SW 1271 (cell line): ENCODE measurements around the gene IL6ST.
"Not testable (repeated sequence)": the region's sequence is repeated elsewhere in the genome, so short reads cannot be mapped to it uniquely, and the experiment has no call there.

Source experiments
- DNase-seq, 2 experiments: peaks; one replicate each; lab custom pipeline; 2025; lab: John Stamatoyannopoulos, UW

Gene IL6ST

DNA sequence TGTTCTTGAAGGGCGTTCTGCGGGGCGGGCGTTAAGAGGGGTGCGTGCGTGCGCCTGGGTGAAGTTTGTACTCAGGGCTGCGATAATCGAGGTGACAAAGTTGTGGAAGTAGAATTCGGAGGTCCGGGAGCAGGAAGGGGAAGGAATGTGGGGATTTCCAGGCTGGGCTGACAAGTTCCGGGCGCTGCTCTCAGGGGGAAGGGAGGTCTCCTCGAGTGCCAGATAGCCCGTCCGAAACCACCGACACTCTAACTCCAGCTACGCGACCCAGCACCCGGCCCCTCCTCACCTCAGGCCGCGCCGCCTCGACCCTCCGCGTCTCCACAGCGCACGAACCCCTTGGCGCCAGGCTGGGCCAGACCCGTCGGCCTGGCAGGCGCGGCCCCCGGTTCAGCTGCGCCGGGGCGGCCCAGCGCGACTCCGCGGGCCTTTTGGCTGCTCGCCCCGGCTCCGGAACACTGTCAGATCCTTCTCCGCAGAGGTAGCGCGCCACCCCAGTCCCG is at the start of gene IL6ST:
IL6ST (minus strand) TSS at position 469 of the 503 bp plus-strand sequence. CDS start 18,685 bp downstream, outside the sequence.
- peak; percentile 65 to 83 for DNase-seq

DNA sequence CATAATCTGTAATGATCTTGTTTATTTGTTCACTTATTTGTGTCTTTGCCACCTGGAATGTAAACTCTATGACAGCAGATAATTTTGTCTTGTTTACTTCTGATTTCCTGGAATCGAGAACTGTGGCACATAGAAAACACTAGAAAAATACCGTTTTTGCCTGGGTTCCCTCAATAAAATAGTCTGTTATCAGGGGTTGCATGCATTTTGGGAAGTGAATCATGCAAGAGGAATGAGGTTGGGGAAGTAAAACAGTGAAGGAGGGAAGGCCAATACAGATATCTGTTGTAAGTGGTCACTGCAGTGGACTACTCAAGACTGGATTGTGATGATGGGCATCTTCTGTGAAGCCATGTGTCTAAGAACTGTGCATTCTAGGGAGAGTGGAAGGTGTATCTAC is 45.2 kb upstream of the IL6ST start:
- DNase-seq = no peak

DNA sequence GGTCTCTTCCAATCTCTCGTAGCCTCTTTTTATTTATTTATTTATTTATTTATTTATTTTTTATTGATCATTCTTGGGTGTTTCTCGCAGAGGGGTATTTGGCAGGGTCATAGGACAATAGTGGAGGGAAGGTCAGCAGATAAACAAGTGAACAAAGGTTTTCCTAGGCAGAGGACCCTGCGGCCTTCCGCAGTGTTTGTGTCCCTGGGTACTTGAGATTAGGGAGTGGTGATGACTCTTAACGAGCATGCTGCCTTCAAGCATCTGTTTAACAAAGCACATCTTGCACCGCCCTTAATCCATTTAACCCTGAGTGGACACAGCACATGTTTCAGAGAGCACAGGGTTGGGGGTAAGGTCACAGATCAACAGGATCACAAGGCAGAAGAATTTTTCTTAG is 43.4 kb upstream of the IL6ST start:
- DNase-seq = not testable (repeated sequence)

DNA sequence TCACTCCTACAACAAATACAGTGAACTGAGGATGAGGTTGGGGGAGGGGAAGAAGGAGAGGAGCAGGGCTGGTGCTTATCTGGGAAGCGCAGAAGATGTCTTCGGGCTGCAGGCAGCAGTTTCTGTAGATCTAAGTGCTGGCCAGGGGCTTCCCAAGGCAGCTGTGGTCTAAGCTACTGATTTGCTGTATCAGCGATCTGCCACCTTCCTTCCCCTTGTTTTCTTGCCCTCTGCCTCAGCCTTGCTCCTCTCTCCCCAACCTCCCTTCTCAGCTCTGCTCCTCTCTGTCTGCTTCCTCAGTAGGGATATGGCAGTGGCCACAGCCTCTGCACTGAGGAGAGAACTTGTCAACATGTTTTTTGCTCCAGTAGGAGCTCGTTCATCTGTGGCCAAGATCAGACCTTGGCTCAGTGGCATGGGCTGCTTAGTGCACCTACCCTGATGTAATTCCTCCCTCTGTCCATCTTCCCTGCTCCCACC is 42.8 kb upstream of the IL6ST start:
- no peak for DNase-seq

DNA sequence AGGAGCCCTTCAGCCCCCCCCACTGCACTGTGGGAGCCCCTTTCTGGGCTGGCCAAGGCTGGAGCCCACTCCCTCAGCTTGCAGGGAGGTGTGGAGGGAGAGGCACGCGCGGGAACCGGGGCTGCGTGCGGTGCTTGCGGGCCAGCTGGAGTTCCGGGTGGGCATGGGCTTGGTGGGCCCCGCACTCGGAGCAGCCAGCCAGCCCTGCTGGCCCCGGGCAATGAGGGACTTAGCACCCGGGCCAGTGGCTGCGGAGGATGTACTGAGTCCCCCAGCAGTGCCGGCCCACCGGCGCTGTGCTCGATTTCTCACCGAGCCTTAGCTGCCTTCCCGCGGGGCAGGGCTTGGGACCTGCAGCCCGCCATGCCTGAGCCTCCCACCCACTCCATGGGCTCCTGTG is 40.6 kb upstream of the IL6ST start:
- not testable (repeated sequence) for DNase-seq

DNA sequence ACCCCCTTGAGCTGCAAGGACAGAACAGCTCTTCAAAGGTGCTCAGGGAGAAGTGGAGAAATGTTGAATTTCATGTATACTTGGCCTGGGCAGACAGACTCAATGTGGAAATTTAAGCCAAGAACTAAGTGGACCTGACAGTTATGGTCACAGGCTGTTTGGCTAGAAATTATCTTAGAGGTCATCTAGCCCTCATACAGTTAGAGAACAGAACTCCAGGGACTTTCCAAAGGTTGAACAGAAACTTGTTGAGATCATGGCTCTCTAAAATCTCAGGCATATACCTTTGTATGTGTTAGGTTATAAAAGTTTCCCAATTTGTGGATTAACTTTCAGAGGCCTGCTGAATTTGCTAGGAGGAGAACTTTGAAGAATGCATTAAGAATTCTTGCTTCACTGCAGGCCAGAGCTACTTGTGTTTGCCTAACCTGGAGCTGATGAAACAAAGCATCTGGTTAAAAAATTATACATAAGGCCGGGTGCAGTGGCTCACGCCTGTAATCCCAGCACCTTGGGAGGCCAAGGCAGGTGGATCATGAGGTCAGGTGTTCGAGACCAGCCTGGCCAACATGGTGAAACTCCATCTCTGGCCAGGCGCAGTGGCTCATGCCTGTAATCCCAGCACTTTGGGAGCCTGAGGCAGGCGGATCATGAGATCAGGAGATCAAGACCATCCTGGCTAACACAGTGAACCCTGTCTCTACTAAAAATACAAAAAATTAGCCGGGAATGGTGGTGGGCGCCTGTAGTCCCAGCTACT is 35.3 kb upstream of the IL6ST start:
- not testable (repeated sequence) for DNase-seq

DNA sequence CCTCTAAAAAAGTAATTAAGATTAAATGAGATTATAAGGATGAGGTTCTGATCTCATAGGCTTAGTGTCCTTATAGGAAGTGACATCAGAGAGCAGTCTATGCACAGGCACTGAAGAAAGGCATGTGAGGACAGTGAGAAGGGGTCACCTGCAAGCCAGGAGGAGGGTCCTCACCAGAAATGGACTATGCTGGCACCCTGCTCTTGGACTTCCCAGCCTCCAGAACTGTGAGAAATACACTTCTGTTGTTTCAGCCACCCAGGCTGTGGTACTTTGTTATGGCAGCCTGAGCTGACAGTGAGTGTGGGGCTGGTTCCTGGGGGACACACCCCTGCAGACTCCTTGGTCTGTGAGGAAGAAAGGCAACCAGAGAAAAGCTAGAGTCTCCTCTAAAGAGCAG is 34.7 kb upstream of the IL6ST start:
- no peak for DNase-seq

DNA sequence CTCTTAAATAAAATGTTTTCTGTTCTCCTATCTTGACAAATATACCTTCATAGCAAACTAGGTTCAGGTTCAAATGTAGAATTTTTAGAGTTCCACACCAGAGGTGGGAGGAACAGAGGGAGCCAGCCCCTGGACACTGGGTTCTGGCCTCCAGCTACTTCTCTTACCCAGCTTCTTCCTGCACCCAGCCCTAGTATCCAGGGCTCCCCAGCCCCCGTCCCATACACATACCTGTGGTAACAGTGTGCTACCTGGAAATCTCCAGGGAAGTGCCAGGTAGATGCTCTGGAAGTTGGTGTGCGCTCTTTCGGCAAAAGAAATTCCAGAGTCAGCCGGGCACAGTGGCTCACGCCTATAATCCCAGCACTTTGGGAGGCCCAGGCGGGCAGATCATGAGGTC is 33.9 kb upstream of the IL6ST start:
- no peak for DNase-seq

DNA sequence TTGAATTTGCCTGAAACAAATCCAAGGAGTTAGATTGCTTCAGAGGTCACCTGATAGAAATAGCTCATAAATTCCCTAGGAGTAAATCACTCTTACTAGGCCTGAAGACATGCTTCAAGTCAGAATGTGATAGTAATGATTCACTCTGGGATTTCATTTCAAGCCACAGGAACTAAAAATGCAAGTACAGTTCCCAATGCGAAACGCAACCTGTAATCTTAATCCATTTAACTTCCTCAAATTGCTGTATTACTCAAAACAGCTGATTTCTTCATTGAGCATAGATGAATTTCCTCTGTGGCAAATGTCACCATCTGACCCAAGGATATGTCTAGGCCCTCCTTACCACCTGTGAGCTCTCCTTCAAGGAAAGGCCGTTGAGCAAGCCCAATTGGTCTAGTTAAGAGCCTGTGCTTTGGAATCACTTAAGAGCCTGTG is 32.1 kb upstream of the IL6ST start:
- DNase-seq = peak; percentile 44 to 48

DNA sequence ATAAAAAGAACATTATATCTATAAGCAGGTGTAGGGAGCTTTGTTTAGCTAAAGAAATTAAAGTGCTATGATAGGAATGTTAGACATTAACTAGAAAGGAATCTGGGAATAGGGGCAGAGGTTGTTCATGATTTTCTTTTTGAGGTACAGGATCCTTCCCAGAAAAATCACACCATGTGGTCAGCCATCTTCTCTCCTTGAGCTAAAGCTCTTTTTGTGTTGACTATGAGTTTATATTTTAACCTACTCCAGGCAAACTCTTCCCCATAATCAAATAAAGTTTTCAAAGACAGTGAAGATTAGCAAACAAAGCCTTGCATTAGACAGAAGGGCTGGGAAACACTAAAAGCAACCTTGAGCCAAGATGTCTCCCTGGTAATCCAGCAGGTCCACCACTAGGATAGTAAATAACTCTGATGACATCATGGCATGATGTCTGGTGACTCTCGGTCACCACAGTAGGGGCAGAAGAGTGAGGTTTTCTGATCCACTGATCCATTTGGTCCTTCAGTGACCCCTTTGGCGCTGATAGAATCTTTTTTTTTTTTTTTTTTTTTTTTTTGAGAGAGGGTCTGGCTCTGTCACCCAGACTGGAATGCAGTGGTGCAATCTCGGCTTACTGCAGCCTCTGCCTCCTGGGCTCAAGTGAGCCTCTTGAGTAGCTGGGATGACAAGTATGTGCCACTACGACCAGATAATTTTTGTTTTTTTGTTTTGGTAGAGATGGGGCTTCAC is 30.6 kb upstream of the IL6ST start:
- DNase-seq = no peak

DNA sequence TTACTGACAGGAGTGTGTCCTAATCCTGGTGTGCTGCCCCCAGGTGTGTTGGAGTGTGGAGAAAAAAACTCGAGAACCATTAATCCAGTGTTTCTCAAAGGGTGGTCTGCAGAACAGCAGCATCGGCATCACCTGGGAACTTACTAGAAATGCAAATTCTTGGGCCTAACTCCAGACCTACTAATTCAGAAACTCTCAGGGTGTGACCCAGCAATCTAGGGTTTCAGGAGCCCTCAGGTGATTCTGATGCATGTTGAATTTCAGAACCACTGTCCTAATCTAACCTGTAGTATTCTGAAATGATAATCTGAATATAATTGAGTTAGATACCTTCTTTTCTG is 30.0 kb upstream of the IL6ST start:
- no peak for DNase-seq

DNA sequence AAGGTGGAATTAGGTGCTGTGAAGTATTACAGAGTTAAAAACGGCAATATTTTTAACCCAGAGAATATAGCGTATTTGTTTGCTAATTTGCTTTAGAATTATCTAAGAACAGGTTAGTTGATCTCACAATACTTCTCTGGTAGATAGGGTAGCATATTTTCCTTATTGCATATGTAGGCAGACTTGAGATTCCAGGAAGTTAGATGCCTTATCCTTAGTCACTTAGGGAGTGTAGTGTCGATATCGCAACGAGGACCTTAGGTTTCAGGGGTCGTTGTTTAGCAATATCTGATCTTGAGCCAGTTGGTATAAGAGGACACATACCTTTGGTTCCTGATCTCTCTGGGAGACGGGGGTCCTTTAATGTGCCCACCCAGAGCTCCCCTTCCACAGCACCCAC is 28.5 kb upstream of the IL6ST start:
- DNase-seq = no peak

DNA sequence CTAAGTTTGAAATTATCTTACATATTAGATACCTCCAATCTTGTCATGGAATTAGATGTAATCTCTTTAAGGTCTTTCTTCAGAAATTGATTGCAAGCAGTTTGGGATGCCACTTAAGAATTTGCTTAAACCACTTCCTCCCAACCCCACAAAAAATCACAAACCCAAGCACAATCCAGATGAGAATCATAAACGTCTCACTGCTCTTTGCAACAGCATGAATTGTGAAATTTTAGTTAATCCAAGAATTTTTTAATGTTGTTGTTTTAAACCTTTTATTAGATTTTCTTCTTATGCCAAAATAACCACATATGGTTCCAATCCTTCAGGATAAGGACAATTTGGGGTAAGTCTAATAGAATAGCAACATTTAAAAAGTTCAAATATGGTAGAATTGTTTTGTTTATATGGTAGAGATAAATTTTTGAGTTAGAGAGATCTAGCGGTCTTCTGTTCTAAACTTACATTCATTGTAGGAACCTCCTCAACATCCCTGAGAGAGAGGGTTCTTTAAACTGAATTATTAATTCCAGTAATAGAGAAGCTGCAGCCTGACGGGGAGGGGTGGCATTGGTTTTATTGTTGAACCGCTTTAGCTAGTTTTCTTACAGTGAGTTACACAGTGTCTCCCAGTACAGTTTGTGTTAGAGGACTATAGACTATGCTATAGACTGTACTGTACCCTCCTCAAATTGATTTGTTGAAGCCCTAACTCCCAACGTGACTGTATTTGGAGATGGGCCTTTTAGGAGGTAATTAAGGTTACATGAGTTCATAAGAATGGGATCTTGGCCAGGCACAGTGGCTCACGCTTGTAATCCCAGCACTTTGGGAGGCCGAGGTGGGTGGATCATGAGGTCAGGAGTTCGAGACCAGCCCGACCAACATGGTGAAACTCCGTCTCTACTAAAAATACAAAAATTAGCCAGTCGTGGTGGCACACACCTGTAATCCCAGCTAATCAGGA is 24.8 kb upstream of the IL6ST start:
- DNase-seq = no peak

DNA sequence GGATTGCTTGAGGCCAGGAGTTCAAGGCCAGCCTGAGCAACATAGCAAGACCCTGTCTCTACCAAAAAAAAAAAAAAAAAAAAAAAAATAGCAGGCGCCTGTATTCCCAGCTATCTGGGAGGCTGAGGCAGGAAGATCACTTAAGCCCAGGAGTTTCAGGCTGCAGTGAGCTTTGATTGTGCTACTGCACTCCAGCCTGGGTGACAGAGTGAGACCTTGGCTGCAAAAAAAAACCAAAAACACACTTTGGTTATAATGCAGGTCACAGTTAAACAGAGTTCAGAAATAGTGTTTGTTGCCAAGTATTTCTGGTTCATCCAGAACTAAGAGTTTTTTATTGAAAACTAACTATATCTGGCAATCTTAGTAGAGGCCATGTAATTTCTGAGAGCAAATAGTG is 24.1 kb upstream of the IL6ST start:
- no peak for DNase-seq

DNA sequence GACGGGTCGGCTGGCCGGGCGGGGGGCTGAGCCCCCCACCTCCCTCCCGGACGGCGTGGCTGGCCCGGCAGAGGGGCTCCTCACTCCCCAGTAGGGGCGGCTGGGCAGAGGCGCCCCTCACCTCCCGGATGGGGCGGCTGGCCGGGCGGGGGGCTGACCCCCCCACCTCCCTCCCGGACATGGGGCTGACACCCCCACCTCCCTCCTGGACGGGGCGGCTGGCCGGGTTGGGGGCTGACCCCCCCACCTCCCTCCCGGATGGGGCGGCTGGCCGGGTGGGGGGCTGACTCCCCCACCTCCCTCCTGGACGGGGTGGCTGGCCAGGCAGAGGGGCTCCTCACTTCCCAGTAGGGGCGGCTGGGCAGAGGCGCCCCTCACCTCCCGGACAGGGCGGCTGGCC is 19.9 kb upstream of the IL6ST start:
- not testable (repeated sequence) for DNase-seq

DNA sequence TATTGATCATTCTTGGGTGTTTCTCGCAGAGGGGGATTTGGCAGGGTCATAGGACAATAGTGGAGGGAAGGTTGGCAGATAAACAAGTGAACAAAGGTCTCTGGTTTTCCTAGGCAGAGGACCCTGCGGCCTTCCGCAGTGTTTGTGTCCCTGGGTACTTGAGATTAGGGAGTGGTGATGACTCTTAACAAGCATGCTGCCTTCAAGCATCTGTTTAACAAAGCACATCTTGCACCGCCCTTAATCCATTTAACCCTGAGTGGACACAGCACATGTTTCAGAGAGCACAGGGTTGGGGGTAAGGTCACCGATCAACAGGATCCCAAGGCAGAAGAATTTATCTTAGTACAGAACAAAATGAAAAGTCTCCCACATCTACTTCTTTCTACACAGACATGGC is 19.2 kb upstream of the IL6ST start:
- not testable (repeated sequence) for DNase-seq

DNA sequence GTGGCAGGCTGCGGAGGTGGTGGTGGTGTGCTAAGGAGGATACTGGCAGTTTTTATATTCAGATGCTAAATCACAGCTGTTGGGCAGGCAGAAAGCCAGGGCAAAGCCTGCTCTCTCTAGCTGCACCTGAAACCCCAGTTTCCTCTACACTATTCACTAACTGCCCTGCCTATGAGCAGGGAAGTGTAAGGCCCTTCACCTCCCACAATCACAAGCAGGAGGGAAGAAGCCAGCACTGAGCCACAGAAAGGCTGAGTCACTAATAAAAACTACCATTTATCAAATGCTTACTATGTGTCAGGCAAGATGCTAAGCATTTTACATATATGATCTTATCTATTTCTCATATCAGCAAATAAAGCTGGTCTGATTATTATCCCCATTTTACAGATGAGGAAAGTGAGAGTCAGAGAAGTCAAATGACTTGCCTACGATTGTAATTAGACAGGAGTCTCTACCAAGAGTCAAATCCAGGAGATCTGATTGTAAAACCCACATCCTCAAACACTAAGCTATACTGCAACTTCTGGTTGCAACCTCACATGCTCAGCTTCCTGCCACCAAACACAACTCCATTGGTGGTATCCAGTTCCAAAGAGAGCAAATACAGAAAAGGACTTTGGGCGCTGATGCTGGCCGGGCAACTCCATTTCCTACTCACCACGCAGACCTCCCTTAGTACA is 17.7 kb upstream of the IL6ST start:
- DNase-seq = no peak

DNA sequence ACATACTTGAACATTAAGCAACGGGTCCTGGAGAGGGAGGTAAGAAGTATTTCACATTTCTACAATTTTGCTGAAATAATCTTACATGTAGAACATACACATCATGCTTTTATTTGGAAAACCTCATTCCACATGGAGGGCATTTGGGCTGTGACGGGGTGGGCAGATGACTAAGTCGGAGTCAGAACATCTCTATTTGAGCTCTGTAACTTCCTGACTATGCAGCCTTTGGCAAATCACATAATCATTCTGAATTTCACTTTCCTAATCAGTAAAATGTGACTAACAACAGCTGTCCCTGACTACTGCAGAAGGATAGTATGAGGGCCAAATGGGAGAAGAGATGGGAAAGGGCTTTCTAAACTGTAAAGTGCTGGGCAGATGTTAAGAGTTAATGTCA is 17.1 kb upstream of the IL6ST start:
- no peak for DNase-seq

DNA sequence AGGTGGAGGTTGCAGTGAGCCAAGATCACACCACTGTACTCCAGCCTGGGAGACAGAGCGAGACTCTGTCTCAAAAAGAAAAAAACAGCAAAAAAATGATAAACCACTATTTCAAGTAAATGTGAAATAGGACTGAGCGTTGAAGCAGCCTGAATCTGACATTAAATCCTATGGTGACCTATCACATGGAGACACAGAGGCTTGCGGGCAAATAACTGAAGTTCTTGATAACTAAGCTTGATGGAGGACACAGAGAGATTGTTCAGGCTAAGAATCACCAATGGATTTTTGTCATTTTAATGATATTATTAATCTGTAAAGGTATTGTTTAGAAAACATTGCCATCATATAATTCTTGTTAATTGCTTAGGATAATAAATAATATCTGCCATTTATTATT is 15.7 kb upstream of the IL6ST start:
- DNase-seq = no peak

DNA sequence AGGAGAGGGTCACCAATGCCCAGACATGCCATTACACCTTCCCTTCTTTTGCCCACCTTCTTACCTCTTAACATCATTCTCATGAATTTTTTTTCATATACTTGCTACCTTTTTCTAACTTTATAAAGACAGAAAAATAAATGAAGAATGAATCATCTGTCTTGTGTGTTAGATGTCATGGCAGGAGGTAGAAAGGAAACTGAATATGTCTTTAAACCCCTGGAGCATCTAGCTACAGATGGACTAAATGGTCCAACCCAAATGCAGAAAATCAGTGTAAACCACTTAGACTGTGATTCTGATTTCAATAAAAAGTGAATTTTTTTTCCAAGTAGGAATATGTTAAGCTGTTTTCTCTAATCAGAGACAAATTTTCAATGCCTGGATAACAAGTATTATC is 11.8 kb upstream of the IL6ST start:
- DNase-seq = no peak

DNA sequence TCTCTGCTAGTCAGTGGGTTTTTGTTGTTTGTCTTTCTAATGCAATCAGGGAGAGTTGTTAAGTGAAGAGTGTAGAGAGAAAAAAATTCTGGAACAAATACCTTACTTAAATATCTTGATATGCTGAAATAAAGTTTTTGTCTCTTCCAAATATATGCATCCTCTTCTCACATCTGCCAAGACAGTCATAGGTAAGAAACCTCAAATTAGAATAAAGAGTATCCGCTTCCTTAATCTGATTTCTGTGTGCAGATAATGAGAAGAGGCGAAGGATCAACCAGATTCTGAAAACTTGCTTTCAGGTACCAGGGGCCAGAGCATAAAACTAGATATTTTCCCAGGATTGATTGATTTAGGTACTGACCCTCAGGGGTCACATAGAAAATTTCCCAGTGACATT is 11.3 kb upstream of the IL6ST start:
- DNase-seq = no peak

DNA sequence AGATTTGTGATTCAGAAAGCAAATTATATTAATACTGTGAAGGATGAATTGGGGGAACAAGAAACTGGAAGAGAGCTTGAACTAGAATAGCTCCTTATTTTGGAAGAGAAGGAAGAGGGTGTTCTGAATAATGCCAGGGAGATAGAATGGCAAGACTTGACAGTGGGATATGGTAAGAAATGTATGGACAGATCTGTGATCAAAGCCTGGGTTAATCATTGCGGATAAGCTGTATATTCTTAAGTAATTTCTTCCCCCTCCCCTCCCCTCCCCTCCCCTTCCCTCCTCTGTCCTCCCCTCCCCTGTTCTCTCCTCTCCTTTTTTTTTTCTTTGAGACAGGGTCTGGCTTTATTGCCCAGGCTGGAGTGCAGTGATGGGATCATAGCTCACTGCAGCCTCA is 10.1 kb upstream of the IL6ST start:
- no peak for DNase-seq
